HCT116 (cell line): Measurements from ENCODE around the gene FBXL7. TPM values are rescaled to one million over a fixed set of nuclear protein-coding genes. Genes with fewer than 3 reads are reported as not detected.

Source experiments
- ATAC-seq: fragments of 200-7000 bp; cut with Tn5 transposase; 2 replicates; pipeline ENCODE4 v1.9.1; 2020; ENCODE audit warnings: mild to moderate bottlenecking, moderate library complexity
- BruUV-seq: library from RNA; stranded (reverse); fragments of 400-500 nt; replicated peaks from 2 replicates; lab custom pipeline; 2021; lab: Mats Ljungman, UMichigan
- CTCF ChIA-PET: fragments of 300-600 bp; sonication (Branson Sonifier 250); formaldehyde crosslinking; loops from one replicate; lab custom pipeline; 2021; ENCODE audit warnings: antibody characterized with exemption; lab: Charles Lee
- POLR2A ChIA-PET: fragments of 300-600, 350-600 bp; sonication (Branson Sonifier 250); formaldehyde crosslinking; loops from one replicate; lab custom pipeline; 2021; ENCODE audit warnings: antibody characterized with exemption; lab: Charles Lee
- RAD21 ChIA-PET, 2 experiments: fragments of 300-600 bp; sonication (Branson Sonifier 250); formaldehyde crosslinking; loops; one replicate each; lab custom pipeline; 2023; ENCODE audit warnings: low total read pairs in 2 of 2; ENCODE audit not compliant: uncharacterized antibody in 2 of 2, unreplicated experiment in 2 of 2, low non-redundant PET in 1 of 2; lab: Charles Lee
- DNase-seq: peaks from one replicate; pipeline ENCODE4 v3.0.0-alpha.2; 2010; ENCODE audit warnings: low read depth, low spot score
- H2AFZ ChIP-seq: fragments of 200-600 bp; shearing (Covaris generic), sonication (generic); 2 replicates; pipeline ENCODE4 v1.6.1; 2017; ENCODE audit warnings: low read depth, mixed run types, mixed read lengths, antibody characterized with exemption, low read length; ENCODE audit not compliant: poor library complexity, severe bottlenecking
- H3K27ac ChIP-seq: 2 replicates; pipeline ENCODE4 v1.5.1; 2012; ENCODE audit warnings: low read depth, low read length
- H3K27me3 ChIP-seq: fragments of 200-600 bp; sonication (generic); 2 replicates; pipeline ENCODE4 v1.6.1; 2016; ENCODE audit warnings: mixed run types, low read length, mixed read lengths; ENCODE audit not compliant: insufficient read depth
- H3K36me3 ChIP-seq, 2 experiments: fragments of 200-500 bp in 1 of 2; fragments of 200-600 bp in 1 of 2; sonication (Bioruptor generic) in 1 of 2; sonication (generic) in 1 of 2; 2 replicates each; pipeline versions ENCODE4 v1.5.1 to v1.6.1; 2014 to 2016; ENCODE audit warnings: low read length in 2 of 2, inconsistent platforms in 1 of 2, mixed read lengths in 1 of 2, mixed run types in 1 of 2; ENCODE audit not compliant: insufficient read depth in 2 of 2, control insufficient read depth in 1 of 2
- H3K4me1 ChIP-seq, 2 experiments: fragments of 200-600 bp in 1 of 2; sonication (generic) in 1 of 2; 2 replicates each; pipeline versions ENCODE4 v1.5.1 to v1.6.1; 2012 to 2017; ENCODE audit warnings: low read length in 2 of 2, inconsistent platforms in 1 of 2, mild to moderate bottlenecking in 1 of 2, mixed read lengths in 1 of 2, mixed run types in 1 of 2, moderate library complexity in 1 of 2; ENCODE audit not compliant: insufficient read depth in 2 of 2, control insufficient read depth in 1 of 2
- H3K4me2 ChIP-seq: fragments of 200-600 bp; sonication (generic); 2 replicates; pipeline ENCODE4 v1.6.1; 2017; ENCODE audit warnings: mixed run types, low read length, mixed read lengths
- H3K4me3 ChIP-seq, 2 experiments: fragments of 200-600 bp in 1 of 2; sonication (generic) in 1 of 2; replicated peaks in 1 of 2; 2 replicates each; pipeline ENCODE4 v1.5.1; 2011 to 2016; ENCODE audit warnings: low read length in 2 of 2, control low read depth in 1 of 2, low read depth in 1 of 2, mild to moderate bottlenecking in 1 of 2, mixed read lengths in 1 of 2, mixed run types in 1 of 2
- H3K79me2 ChIP-seq: fragments of 200-600 bp; sonication (generic); 2 replicates; pipeline ENCODE4 v1.6.1; 2017; ENCODE audit warnings: mild to moderate bottlenecking, mixed run types, low read length, moderate library complexity, mixed read lengths; ENCODE audit not compliant: insufficient read depth
- H3K9ac ChIP-seq: fragments of 200-600 bp; sonication (generic); 2 replicates; pipeline ENCODE4 v1.6.1; 2016; ENCODE audit warnings: low read length, mixed read lengths
- H3K9me2 ChIP-seq: fragments of 200-600 bp; sonication (generic), shearing (Covaris generic); 2 replicates; pipeline ENCODE4 v1.6.1; 2017; ENCODE audit warnings: mixed run types, mild to moderate bottlenecking, moderate library complexity; ENCODE audit not compliant: insufficient read depth
- H3K9me3 ChIP-seq, 2 experiments: fragments of 200-500 bp in 1 of 2; fragments of 200-600 bp in 1 of 2; sonication (Bioruptor generic) in 1 of 2; sonication (generic) in 1 of 2; 2 replicates each; pipeline ENCODE4 v1.6.1; 2014 to 2017; ENCODE audit warnings: low read length in 2 of 2, mixed read lengths in 2 of 2, inconsistent platforms in 1 of 2, low read depth in 1 of 2, mild to moderate bottlenecking in 1 of 2, mixed run types in 1 of 2, moderate library complexity in 1 of 2; ENCODE audit not compliant: control insufficient read depth in 1 of 2, insufficient read depth in 1 of 2
- H4K20me1 ChIP-seq: fragments of 200-600 bp; sonication (generic), shearing (Covaris generic); 2 replicates; pipeline ENCODE4 v1.6.1; 2017; ENCODE audit warnings: mixed run types, mild to moderate bottlenecking, moderate library complexity; ENCODE audit not compliant: insufficient read depth
- CTCF ChIP-seq, 3 experiments: fragments of 200-600 bp in 1 of 3; sonication (generic) in 1 of 3; IDR thresholded peaks in 2 of 3; conservative IDR thresholded peaks in 1 of 3; 2 replicates each; pipeline ENCODE4 v1.5.1; 2012 to 2017; ENCODE audit warnings: low read depth in 2 of 3, low read length in 2 of 3, antibody characterized with exemption in 1 of 3, borderline replicate concordance in 1 of 3, control low read depth in 1 of 3, mild to moderate bottlenecking in 1 of 3, mixed read lengths in 1 of 3, mixed run types in 1 of 3, moderate library complexity in 1 of 3; ENCODE audit not compliant: insufficient read depth in 1 of 3
- EZH2phosphoT487 ChIP-seq: fragments of 200-600 bp; IDR thresholded peaks from 2 replicates; pipeline ENCODE4 v1.6.1; 2018; ENCODE audit warnings: antibody characterized with exemption, borderline replicate concordance
- TCF7L2 ChIP-seq: IDR thresholded peaks from 2 replicates; pipeline ENCODE4 v1.7.0; 2011; ENCODE audit warnings: borderline replicate concordance, inconsistent platforms; ENCODE audit not compliant: insufficient read depth, insufficient read length; ENCODE audit errors: extremely low read depth
- intact Hi-C: fragments of 100-400 bp; cut with micrococcal nuclease; formaldehyde crosslinking; loops from 2 replicates; pipeline ENCODE4 v1.10.0; 2022
- total RNA-seq: library from RNA; stranded (reverse); gene quantifications from one replicate; pipeline ENCODE4 v1.2.1, GENCODE V29; 2021; ENCODE audit not compliant: unreplicated experiment
- TF ChIP-seq, protein P1 (sequence below): IDR thresholded peaks from 2 replicates; pipeline ENCODE4 v1.6.1; 2012; ENCODE audit warnings: low read depth

The FBXL7 gene
- total RNA-seq, 1 experiment from 2014 or later: 0.05 TPM

GRCh38 chr5:15506897-15507296 lies 6.9 kb downstream of the FBXL7 start:
- H3K4me1 ChIP-seq: no peaks in the 10 kb centered on the region
- POLR2A ChIA-PET: no interaction called here
- H2AFZ ChIP-seq: no peak overlapping the region
- no peaks in the 10 kb centered on the region for H3K27me3 ChIP-seq
- no peak for DNase-seq
- no peak for ATAC-seq
- H3K4me3 ChIP-seq: no peak overlapping the region
- no peaks in the 10 kb centered on the region for H3K9me2 ChIP-seq
- no peak overlapping the region for H3K9ac ChIP-seq
- RAD21 ChIA-PET: no interaction called here
- no peak overlapping the region for H3K27ac ChIP-seq
- no peak overlapping the region for H3K4me2 ChIP-seq
- no peaks in the 10 kb centered on the region for H3K36me3 ChIP-seq
- TF ChIP-seq CTCF (IDR thresholded peaks at IDR 0.05 in 2 of 3, conservative IDR thresholded peaks at IDR 0.05 in 1 of 3; ENCODE audit: borderline replicate concordance in 1 of 3, insufficient read depth in 1 of 3, low read depth in 2 of 3, low read length in 2 of 3) (no peak), TCF7L2 (no peak), EZH2phosphoT487 (no peak)
- TF ChIP-seq, protein P1, sequence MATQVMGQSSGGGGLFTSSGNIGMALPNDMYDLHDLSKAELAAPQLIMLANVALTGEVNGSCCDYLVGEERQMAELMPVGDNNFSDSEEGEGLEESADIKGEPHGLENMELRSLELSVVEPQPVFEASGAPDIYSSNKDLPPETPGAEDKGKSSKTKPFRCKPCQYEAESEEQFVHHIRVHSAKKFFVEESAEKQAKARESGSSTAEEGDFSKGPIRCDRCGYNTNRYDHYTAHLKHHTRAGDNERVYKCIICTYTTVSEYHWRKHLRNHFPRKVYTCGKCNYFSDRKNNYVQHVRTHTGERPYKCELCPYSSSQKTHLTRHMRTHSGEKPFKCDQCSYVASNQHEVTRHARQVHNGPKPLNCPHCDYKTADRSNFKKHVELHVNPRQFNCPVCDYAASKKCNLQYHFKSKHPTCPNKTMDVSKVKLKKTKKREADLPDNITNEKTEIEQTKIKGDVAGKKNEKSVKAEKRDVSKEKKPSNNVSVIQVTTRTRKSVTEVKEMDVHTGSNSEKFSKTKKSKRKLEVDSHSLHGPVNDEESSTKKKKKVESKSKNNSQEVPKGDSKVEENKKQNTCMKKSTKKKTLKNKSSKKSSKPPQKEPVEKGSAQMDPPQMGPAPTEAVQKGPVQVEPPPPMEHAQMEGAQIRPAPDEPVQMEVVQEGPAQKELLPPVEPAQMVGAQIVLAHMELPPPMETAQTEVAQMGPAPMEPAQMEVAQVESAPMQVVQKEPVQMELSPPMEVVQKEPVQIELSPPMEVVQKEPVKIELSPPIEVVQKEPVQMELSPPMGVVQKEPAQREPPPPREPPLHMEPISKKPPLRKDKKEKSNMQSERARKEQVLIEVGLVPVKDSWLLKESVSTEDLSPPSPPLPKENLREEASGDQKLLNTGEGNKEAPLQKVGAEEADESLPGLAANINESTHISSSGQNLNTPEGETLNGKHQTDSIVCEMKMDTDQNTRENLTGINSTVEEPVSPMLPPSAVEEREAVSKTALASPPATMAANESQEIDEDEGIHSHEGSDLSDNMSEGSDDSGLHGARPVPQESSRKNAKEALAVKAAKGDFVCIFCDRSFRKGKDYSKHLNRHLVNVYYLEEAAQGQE: no peak
- no peaks in the 10 kb centered on the region for H4K20me1 ChIP-seq
- no TSS peak for BruUV-seq
- intact Hi-C loops: no loop called here
- H3K9me3 ChIP-seq: peaks cover 0 to 5% of the 10 kb centered on the region in 2 experiments; a peak in 2 of 4 replicates
- no peaks in the 10 kb centered on the region for H3K79me2 ChIP-seq
- CTCF ChIA-PET: no interaction called here
